OCI-LY3 (cell line): ENCODE measurements around the gene WWC1.

Experiments used
- H2AFZ ChIP-seq: fragments of 200-600, 300-600 bp; shearing (Covaris generic); 2 replicates; pipeline ENCODE4 v1.6.0; 2014; ENCODE audit warnings: antibody characterized with exemption, low read depth, low read length
- H3K27ac ChIP-seq: fragments of 200-600, 300-600 bp; sonication (generic); 2 replicates; pipeline ENCODE4 v1.5.1; 2014; ENCODE audit warnings: mild to moderate bottlenecking, low read length, moderate library complexity, mixed read lengths
- H3K27me3 ChIP-seq: fragments of 200-600, 300-600 bp; sonication (generic); 2 replicates; pipeline ENCODE4 v1.6.1; 2014; ENCODE audit warnings: low read depth, low read length, mixed read lengths
- H3K36me3 ChIP-seq: fragments of 200-600, 300-600 bp; sonication (generic); replicated peaks from 2 replicates; pipeline ENCODE3; 2014; ENCODE audit warnings: low read depth, low read length, mixed read lengths
- H3K4me1 ChIP-seq: fragments of 300-600, 200-600 bp; sonication (generic); 2 replicates; pipeline ENCODE4 v1.6.1; 2014; ENCODE audit warnings: low read length, mixed read lengths
- H3K4me2 ChIP-seq: fragments of 200-600, 300-600 bp; sonication (generic); 2 replicates; pipeline ENCODE4 v1.6.1; 2014; ENCODE audit warnings: low read length, mixed read lengths
- H3K4me3 ChIP-seq: fragments of 300-600, 200-600 bp; sonication (generic); 2 replicates; pipeline ENCODE4 v1.5.1; 2014; ENCODE audit warnings: antibody characterized with exemption, mild to moderate bottlenecking, low read length, moderate library complexity
- H3K79me2 ChIP-seq: fragments of 300-600, 200-600 bp; shearing (Covaris generic); 2 replicates; pipeline ENCODE4 v1.6.1; 2014; ENCODE audit warnings: mild to moderate bottlenecking, low read length, mixed read lengths
- H3K9ac ChIP-seq: fragments of 300-600, 200-600 bp; shearing (Covaris generic); 2 replicates; pipeline ENCODE4 v1.6.0; 2014; ENCODE audit warnings: mild to moderate bottlenecking, low read length, moderate library complexity
- H3K9me3 ChIP-seq: fragments of 200-600, 300-600 bp; shearing (Covaris generic); 2 replicates; pipeline ENCODE4 v1.6.1; 2014; ENCODE audit warnings: low read length, mixed read lengths; ENCODE audit not compliant: insufficient read depth
- H4K20me1 ChIP-seq: fragments of 200-600, 300-600 bp; sonication (generic); 2 replicates; pipeline ENCODE4 v1.6.1; 2016; ENCODE audit warnings: low read length, mixed read lengths; ENCODE audit not compliant: insufficient read depth
- CTCF ChIP-seq: fragments of 200-600, 300-600 bp; sonication (generic); IDR thresholded peaks from 2 replicates; pipeline ENCODE4 v1.5.1; 2014; ENCODE audit warnings: antibody characterized with exemption, low read length, low read depth
- EZH2phosphoT487 ChIP-seq: fragments of 200-600 bp; shearing (Covaris generic); IDR thresholded peaks from 2 replicates; pipeline ENCODE4 v1.6.1; 2018; ENCODE audit warnings: antibody characterized with exemption, mixed run types, low read depth

WWC1 gene

GRCh38 chr5:168368854-168369253 lies 77.4 kb downstream of the WWC1 start:
- H3K27me3 ChIP-seq, result no peaks in the 10 kb centered on the region
- no peaks in the 10 kb centered on the region for H3K36me3 ChIP-seq
- no peak overlapping the region for H3K4me2 ChIP-seq
- TF ChIP-seq CTCF (no peak), EZH2phosphoT487 (no peak)
- H3K4me3 ChIP-seq, result no peak overlapping the region
- peaks cover 11% of the 10 kb centered on the region for H3K4me1 ChIP-seq
- H2AFZ ChIP-seq, result no peak overlapping the region
- no peak overlapping the region for H3K27ac ChIP-seq
- H3K79me2 ChIP-seq, result no peaks in the 10 kb centered on the region
- no peak overlapping the region for H3K9ac ChIP-seq
- H4K20me1 ChIP-seq, result peaks cover 17% of the 10 kb centered on the region
- H3K9me3 ChIP-seq, result no peaks in the 10 kb centered on the region

GRCh38 chr5:168370831-168371230 lies 79.4 kb downstream of the WWC1 start:
- Histone ChIP-seq H3K27ac (no peak overlapping the region), H3K79me2 (no peaks in the 10 kb centered on the region), H3K4me2 (no peak overlapping the region), H3K9ac (no peak overlapping the region), H3K9me3 (no peaks in the 10 kb centered on the region), H3K36me3 (no peaks in the 10 kb centered on the region), H2AFZ (no peak overlapping the region), H3K27me3 (no peaks in the 10 kb centered on the region), H3K4me3 (no peak overlapping the region), H4K20me1 (peaks cover 15% of the 10 kb centered on the region), H3K4me1 (peaks cover 11% of the 10 kb centered on the region)
- TF ChIP-seq CTCF, result no peak
- no peak for TF ChIP-seq EZH2phosphoT487

- no peak for TF ChIP-seq EZH2phosphoT487
- TF ChIP-seq CTCF, result no peak
- Histone ChIP-seq H3K9me3 (no peaks in the 10 kb centered on the region), H3K27ac (no peak overlapping the region), H3K4me3 (no peak overlapping the region), H4K20me1 (peaks cover 8% of the 10 kb centered on the region; the same call in 1 of the 2 replicates), H2AFZ (no peak overlapping the region), H3K79me2 (no peaks in the 10 kb centered on the region), H3K4me1 (peaks cover 11% of the 10 kb centered on the region), H3K9ac (no peak overlapping the region), H3K36me3 (no peaks in the 10 kb centered on the region), H3K27me3 (no peaks in the 10 kb centered on the region), H3K4me2 (no peak overlapping the region)
Measured at GRCh38 chr5:168372356-168372946, 81.0 kb downstream of the WWC1 start.

- H3K9ac ChIP-seq, result no peak overlapping the region
- H3K27me3 ChIP-seq, result no peaks in the 10 kb centered on the region
- H4K20me1 ChIP-seq, result peaks cover 8% of the 10 kb centered on the region; the same call in 1 of the 2 replicates
- no peaks in the 10 kb centered on the region for H3K9me3 ChIP-seq
- no peak for TF ChIP-seq CTCF
- no peak for TF ChIP-seq EZH2phosphoT487
- peaks cover 11% of the 10 kb centered on the region for H3K4me1 ChIP-seq
- H2AFZ ChIP-seq, result no peak overlapping the region
- H3K27ac ChIP-seq, result no peak overlapping the region
- no peak overlapping the region for H3K4me3 ChIP-seq
- no peaks in the 10 kb centered on the region for H3K79me2 ChIP-seq
- no peak overlapping the region for H3K4me2 ChIP-seq
- no peaks in the 10 kb centered on the region for H3K36me3 ChIP-seq
Measured at GRCh38 chr5:168374532-168374931, 83.1 kb downstream of the WWC1 start.
